HEK293 (cell line): ENCODE data around the gene SF3A1.

Experiments
- FEZF1 ChIP-seq: fragments of 450-650 bp; formaldehyde crosslinking; IDR thresholded peaks from 2 replicates; pipeline ENCODE4 v1.5.1; 2016; ENCODE audit warnings: missing biosample characterization, missing genetic modification characterization
- HOXA7 ChIP-seq: sonication (generic); formaldehyde crosslinking; IDR thresholded peaks from 2 replicates; pipeline ENCODE4 v1.8.1; 2022; ENCODE audit warnings: missing genetic modification reagents, borderline replicate concordance
- KLF9 ChIP-seq: fragments of 450-650 bp; formaldehyde crosslinking; IDR thresholded peaks from 2 replicates; pipeline ENCODE4 v1.5.1; 2016; ENCODE audit warnings: missing biosample characterization, missing genetic modification characterization, low read depth
- OSR2 ChIP-seq: fragments of 450-650 bp; formaldehyde crosslinking; IDR thresholded peaks from 2 replicates; pipeline ENCODE4 v1.5.1; 2016; ENCODE audit warnings: missing biosample characterization, missing genetic modification characterization
- PATZ1 ChIP-seq: fragments of 450-650 bp; formaldehyde crosslinking; IDR thresholded peaks from 2 replicates; pipeline ENCODE4 v1.5.1; 2016; ENCODE audit warnings: missing biosample characterization, missing genetic modification characterization
- SP3 ChIP-seq: fragments of 450-650 bp; formaldehyde crosslinking; IDR thresholded peaks from 2 replicates; pipeline ENCODE4 v1.5.1; 2016; ENCODE audit warnings: missing biosample characterization, missing genetic modification characterization
- SP7 ChIP-seq: fragments of 450-650 bp; formaldehyde crosslinking; IDR thresholded peaks from 2 replicates; pipeline ENCODE4 v1.5.1; 2016; ENCODE audit warnings: missing biosample characterization, missing genetic modification characterization
- TCF7L2 ChIP-seq: IDR thresholded peaks from 2 replicates; pipeline ENCODE4 v1.6.1; 2011; ENCODE audit warnings: low read depth, mild to moderate bottlenecking, inconsistent platforms, low read length, moderate library complexity, borderline replicate concordance
- YY1 ChIP-seq: fragments of 450-650 bp; formaldehyde crosslinking; IDR thresholded peaks from 2 replicates; pipeline ENCODE4 v1.5.1; 2018; ENCODE audit warnings: missing biosample characterization, missing genetic modification characterization
- ZEB2 ChIP-seq: fragments of 450-650 bp; formaldehyde crosslinking; IDR thresholded peaks from 2 replicates; pipeline ENCODE4 v1.5.1; 2016; ENCODE audit warnings: missing biosample characterization, missing genetic modification characterization
- ZFP3 ChIP-seq: fragments of 450-650 bp; formaldehyde crosslinking; IDR thresholded peaks from 2 replicates; pipeline ENCODE4 v1.5.1; 2016; ENCODE audit warnings: low read depth, missing biosample characterization, missing genetic modification characterization
- ZNF26 ChIP-seq: fragments of 450-650 bp; formaldehyde crosslinking; IDR thresholded peaks from 2 replicates; pipeline ENCODE4 v1.5.1; 2016; ENCODE audit warnings: missing biosample characterization, missing genetic modification characterization
- ZNF280D ChIP-seq: fragments of 450-650 bp; formaldehyde crosslinking; IDR thresholded peaks from 2 replicates; pipeline ENCODE4 v1.5.1; 2016; ENCODE audit warnings: missing biosample characterization, missing genetic modification characterization
- ZNF292 ChIP-seq: fragments of 450-650 bp; formaldehyde crosslinking; IDR thresholded peaks from 2 replicates; pipeline ENCODE4 v1.5.1; 2016; ENCODE audit warnings: low read depth, missing biosample characterization, missing genetic modification characterization, borderline replicate concordance
- ZNF341 ChIP-seq: fragments of 450-650 bp; formaldehyde crosslinking; IDR thresholded peaks from 2 replicates; pipeline ENCODE4; 2016; ENCODE audit warnings: low read depth, missing biosample characterization, missing genetic modification characterization
- ZNF416 ChIP-seq: fragments of 450-650 bp; formaldehyde crosslinking; IDR thresholded peaks from 2 replicates; pipeline ENCODE4 v1.5.1; 2016; ENCODE audit warnings: missing biosample characterization, missing genetic modification characterization
- ZNF423 ChIP-seq: fragments of 450-650 bp; formaldehyde crosslinking; IDR thresholded peaks from 2 replicates; pipeline ENCODE4 v1.5.1; 2016; ENCODE audit warnings: missing biosample characterization, missing genetic modification characterization
- ZNF518A ChIP-seq: fragments of 450-650 bp; formaldehyde crosslinking; conservative IDR thresholded peaks from 2 replicates; pipeline ENCODE4 v1.5.1; 2016; ENCODE audit warnings: low read depth, missing biosample characterization, missing genetic modification characterization
- ZNF548 ChIP-seq: fragments of 450-650 bp; formaldehyde crosslinking; IDR thresholded peaks from 2 replicates; pipeline ENCODE4 v1.5.1; 2016; ENCODE audit warnings: missing biosample characterization, missing genetic modification characterization
- ZNF654 ChIP-seq: fragments of 450-650 bp; formaldehyde crosslinking; IDR thresholded peaks from 2 replicates; pipeline ENCODE4 v1.5.1; 2016; ENCODE audit warnings: low read depth, missing biosample characterization, missing genetic modification characterization
- ZNF664 ChIP-seq: fragments of 450-650 bp; formaldehyde crosslinking; IDR thresholded peaks from 2 replicates; pipeline ENCODE4 v1.5.1; 2016; ENCODE audit warnings: missing biosample characterization, missing genetic modification characterization
- ZNF670 ChIP-seq: fragments of 450-650 bp; formaldehyde crosslinking; IDR thresholded peaks from 2 replicates; pipeline ENCODE4 v1.5.1; 2016; ENCODE audit warnings: missing biosample characterization, missing genetic modification characterization, low read depth
- ZNF747 ChIP-seq: fragments of 450-650 bp; formaldehyde crosslinking; IDR thresholded peaks from 2 replicates; pipeline ENCODE4 v1.5.1; 2016; ENCODE audit warnings: missing biosample characterization, missing genetic modification characterization
- ZNF768 ChIP-seq: fragments of 450-650 bp; formaldehyde crosslinking; IDR thresholded peaks from 2 replicates; pipeline ENCODE4 v1.5.1; 2018; ENCODE audit warnings: missing biosample characterization, mild to moderate bottlenecking, missing genetic modification characterization
- ZSCAN30 ChIP-seq: fragments of 450-650 bp; IDR thresholded peaks from 2 replicates; pipeline ENCODE4 v1.5.1; 2018; ENCODE audit warnings: missing biosample characterization, mild to moderate bottlenecking, missing genetic modification characterization, moderate library complexity
- TF ChIP-seq, protein P1 (sequence below): fragments of 450-650 bp; IDR thresholded peaks from 2 replicates; pipeline ENCODE4 v1.5.1; 2018; ENCODE audit warnings: missing biosample characterization, missing genetic modification characterization
- TF ChIP-seq, protein P2 (sequence below): fragments of 450-650 bp; IDR thresholded peaks from 2 replicates; pipeline ENCODE4 v1.5.1; 2018; ENCODE audit warnings: missing biosample characterization, mild to moderate bottlenecking, missing genetic modification characterization

SF3A1 gene

GRCh38 chr22:30326255-30326705, 30.4 kb downstream of the SF3A1 start (continued):
- TF ChIP-seq ZNF280D (tag by site-specific recombination) = no peak
- TF ChIP-seq ZNF747 (tag by site-specific recombination) = no peak
- no peak for TF ChIP-seq HOXA7 (CRISPR knock-in tag)
- TF ChIP-seq ZNF768 (tag by site-specific recombination) = no peak
- TF ChIP-seq PATZ1 = no peak
- TF ChIP-seq ZEB2 (tag by site-specific recombination) = no peak
- TF ChIP-seq ZFP3 = no peak
- no peak for TF ChIP-seq YY1 (tag by site-specific recombination)
- no peak for TF ChIP-seq ZNF654 (tag by site-specific recombination)
- TF ChIP-seq ZNF548 (tag by site-specific recombination) = no peak
- no peak for TF ChIP-seq FEZF1 (tag by site-specific recombination)
- no peak for TF ChIP-seq ZNF518A (tag by site-specific recombination)
- no peak for TF ChIP-seq TCF7L2
- no peak for TF ChIP-seq ZNF670
- TF ChIP-seq, protein P1, sequence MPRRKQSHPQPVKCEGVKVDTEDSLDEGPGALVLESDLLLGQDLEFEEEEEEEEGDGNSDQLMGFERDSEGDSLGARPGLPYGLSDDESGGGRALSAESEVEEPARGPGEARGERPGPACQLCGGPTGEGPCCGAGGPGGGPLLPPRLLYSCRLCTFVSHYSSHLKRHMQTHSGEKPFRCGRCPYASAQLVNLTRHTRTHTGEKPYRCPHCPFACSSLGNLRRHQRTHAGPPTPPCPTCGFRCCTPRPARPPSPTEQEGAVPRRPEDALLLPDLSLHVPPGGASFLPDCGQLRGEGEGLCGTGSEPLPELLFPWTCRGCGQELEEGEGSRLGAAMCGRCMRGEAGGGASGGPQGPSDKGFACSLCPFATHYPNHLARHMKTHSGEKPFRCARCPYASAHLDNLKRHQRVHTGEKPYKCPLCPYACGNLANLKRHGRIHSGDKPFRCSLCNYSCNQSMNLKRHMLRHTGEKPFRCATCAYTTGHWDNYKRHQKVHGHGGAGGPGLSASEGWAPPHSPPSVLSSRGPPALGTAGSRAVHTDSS (tag by site-specific recombination) = no peak
- TF ChIP-seq, protein P2, sequence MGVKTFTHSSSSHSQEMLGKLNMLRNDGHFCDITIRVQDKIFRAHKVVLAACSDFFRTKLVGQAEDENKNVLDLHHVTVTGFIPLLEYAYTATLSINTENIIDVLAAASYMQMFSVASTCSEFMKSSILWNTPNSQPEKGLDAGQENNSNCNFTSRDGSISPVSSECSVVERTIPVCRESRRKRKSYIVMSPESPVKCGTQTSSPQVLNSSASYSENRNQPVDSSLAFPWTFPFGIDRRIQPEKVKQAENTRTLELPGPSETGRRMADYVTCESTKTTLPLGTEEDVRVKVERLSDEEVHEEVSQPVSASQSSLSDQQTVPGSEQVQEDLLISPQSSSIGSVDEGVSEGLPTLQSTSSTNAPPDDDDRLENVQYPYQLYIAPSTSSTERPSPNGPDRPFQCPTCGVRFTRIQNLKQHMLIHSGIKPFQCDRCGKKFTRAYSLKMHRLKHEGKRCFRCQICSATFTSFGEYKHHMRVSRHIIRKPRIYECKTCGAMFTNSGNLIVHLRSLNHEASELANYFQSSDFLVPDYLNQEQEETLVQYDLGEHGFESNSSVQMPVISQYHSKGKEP (tag by site-specific recombination) = no peak
- TF ChIP-seq ZNF26 (tag by site-specific recombination) = no peak
- TF ChIP-seq OSR2 (tag by site-specific recombination) = no peak
- TF ChIP-seq SP3 (tag by site-specific recombination) = peak; percentile 38; the same call in 1 of the 2 replicates
- no peak for TF ChIP-seq ZSCAN30
- no peak for TF ChIP-seq ZNF664 (tag by site-specific recombination)
- peak; percentile 79 for TF ChIP-seq ZNF341 (tag by site-specific recombination)
- peak; percentile 16 for TF ChIP-seq KLF9 (tag by site-specific recombination)
- no peak for TF ChIP-seq ZNF416 (tag by site-specific recombination)
- TF ChIP-seq ZNF292 (tag by site-specific recombination) = no peak
- no peak for TF ChIP-seq ZNF423 (tag by site-specific recombination)
- TF ChIP-seq SP7 (tag by site-specific recombination) = no peak
